ENCODE results near the gene TCTN1. TPM values are rescaled to one million over a fixed set of nuclear protein-coding genes. Genes with fewer than 3 reads are reported as not detected.
A peak's percentile ranks its signal among the peaks of the same experiment; 100 is the strongest.

The TCTN1 gene
- total and polyA plus RNA-seq, 2 of the 13 experiments (the other 11 are each of a cell fraction or from before 2014, with no cell fraction given): 13.6 to 16.0 TPM

DNA sequence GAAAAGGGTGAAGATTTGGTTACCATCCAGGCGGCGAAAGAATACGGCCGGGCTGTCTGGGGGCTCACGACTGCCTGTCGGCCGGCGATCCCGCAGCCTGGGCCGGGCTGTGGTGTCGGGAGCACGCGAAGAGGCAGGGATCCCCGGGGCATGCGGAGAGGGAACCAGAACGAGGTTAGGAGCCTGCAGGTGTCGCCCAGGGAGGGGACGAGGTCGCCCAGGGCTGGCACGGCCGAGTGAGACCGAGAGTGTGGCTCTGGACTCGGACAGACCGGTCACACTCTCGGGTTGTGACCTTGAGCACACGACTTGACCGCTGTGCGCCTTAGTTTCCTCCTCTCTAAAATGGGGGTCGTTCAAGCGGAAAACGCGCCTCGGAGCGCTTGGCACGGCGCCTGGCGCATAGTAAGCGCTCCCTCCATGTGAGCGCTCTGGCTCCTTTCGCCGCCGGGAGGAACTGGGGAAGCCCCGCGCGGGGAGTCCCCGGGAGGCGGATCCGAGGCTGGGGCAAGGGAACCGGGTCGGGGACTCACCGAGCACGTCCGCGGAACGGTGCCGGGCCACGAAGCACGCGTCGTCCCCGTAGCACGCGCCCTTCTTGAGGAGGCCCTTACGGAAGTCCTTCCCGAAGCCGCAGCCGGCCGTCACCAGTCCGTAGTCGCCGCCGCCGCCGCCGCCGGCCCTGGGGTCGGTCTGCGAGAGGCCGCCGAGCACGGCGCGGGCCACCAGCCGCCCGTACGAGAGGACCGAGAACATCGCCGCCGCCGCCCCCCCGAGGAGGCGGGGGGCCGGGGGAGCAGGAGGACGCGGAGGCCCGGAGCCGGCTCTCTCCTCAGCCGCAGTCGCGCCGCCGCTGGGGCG lies 31.4 kb upstream of the TCTN1 start (continued):
- TF ChIP-seq AKNA (CRISPR knock-in tag; IDR thresholded peaks at IDR 0.05; ENCODE audit: borderline replicate concordance) (no peak), ZNF441 (CRISPR knock-in tag; IDR thresholded peaks at IDR 0.05; ENCODE audit: borderline replicate concordance) (peak; percentile 40; the same call in 1 of the 2 replicates), CBX2 (IDR thresholded peaks at IDR 0.05; ENCODE audit: low read depth, low read length) (no peak), CBX2 (CRISPR knock-in tag; IDR thresholded peaks at IDR 0.05; ENCODE audit: low read depth) (no peak), ZNF431 (CRISPR knock-in tag; IDR thresholded peaks at IDR 0.05; ENCODE audit: borderline replicate concordance, low read depth) (peak; percentile 59; the same call in 1 of the 2 replicates), ZNF709 (CRISPR knock-in tag; IDR thresholded peaks at IDR 0.05) (peak; percentile 68; the same call in 1 of the 2 replicates), IRX3 (CRISPR knock-in tag; IDR thresholded peaks at IDR 0.05; ENCODE audit: borderline replicate concordance, low read depth) (0 out of 2 replicates have a peak, but pooled peaks have one; percentile 41), ZBTB1 (CRISPR knock-in tag; IDR thresholded peaks at IDR 0.05; ENCODE audit: borderline replicate concordance) (no peak), EED (CRISPR knock-in tag; IDR thresholded peaks at IDR 0.05) (no peak), FOXO4 (CRISPR knock-in tag; conservative IDR thresholded peaks at IDR 0.05) (0 out of 2 replicates have a peak, but pooled peaks have one; percentile 74), THAP7 (CRISPR knock-in tag; IDR thresholded peaks at IDR 0.05) (no peak), SP2 (CRISPR knock-in tag; IDR thresholded peaks at IDR 0.05) (peak; percentile 6; the same call in 1 of the 2 replicates), NFE2L2 (IDR thresholded peaks at IDR 0.05; ENCODE audit: low read length) (no peak), ZNF121 (CRISPR knock-in tag; IDR thresholded peaks at IDR 0.05) (no peak), HOXA3 (CRISPR knock-in tag; IDR thresholded peaks at IDR 0.05) (peak; percentile 45; the same call in 1 of the 2 replicates)
- TF ChIP-seq, protein P1, sequence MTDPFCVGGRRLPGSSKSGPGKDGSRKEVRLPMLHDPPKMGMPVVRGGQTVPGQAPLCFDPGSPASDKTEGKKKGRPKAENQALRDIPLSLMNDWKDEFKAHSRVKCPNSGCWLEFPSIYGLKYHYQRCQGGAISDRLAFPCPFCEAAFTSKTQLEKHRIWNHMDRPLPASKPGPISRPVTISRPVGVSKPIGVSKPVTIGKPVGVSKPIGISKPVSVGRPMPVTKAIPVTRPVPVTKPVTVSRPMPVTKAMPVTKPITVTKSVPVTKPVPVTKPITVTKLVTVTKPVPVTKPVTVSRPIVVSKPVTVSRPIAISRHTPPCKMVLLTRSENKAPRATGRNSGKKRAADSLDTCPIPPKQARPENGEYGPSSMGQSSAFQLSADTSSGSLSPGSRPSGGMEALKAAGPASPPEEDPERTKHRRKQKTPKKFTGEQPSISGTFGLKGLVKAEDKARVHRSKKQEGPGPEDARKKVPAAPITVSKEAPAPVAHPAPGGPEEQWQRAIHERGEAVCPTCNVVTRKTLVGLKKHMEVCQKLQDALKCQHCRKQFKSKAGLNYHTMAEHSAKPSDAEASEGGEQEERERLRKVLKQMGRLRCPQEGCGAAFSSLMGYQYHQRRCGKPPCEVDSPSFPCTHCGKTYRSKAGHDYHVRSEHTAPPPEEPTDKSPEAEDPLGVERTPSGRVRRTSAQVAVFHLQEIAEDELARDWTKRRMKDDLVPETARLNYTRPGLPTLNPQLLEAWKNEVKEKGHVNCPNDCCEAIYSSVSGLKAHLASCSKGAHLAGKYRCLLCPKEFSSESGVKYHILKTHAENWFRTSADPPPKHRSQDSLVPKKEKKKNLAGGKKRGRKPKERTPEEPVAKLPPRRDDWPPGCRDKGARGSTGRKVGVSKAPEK (CRISPR knock-in tag; IDR thresholded peaks at IDR 0.05; ENCODE audit: borderline replicate concordance): no peak
